GM11168 (cell line): Measurements from ENCODE around the gene SLC39A6.
"Not testable (repeated sequence)": the region's sequence is repeated elsewhere in the genome, so short reads cannot be mapped to it uniquely, and the experiment has no call there.

Experiments used
- in situ Hi-C: fragments of 300-500 bp; cut with MboI; formaldehyde crosslinking; loops from one replicate; pipeline ENCODE4 v1.12.0; 2022; ENCODE audit warnings: low sequenced_read_pairs; ENCODE audit not compliant: unreplicated experiment

The SLC39A6 gene, protein sequence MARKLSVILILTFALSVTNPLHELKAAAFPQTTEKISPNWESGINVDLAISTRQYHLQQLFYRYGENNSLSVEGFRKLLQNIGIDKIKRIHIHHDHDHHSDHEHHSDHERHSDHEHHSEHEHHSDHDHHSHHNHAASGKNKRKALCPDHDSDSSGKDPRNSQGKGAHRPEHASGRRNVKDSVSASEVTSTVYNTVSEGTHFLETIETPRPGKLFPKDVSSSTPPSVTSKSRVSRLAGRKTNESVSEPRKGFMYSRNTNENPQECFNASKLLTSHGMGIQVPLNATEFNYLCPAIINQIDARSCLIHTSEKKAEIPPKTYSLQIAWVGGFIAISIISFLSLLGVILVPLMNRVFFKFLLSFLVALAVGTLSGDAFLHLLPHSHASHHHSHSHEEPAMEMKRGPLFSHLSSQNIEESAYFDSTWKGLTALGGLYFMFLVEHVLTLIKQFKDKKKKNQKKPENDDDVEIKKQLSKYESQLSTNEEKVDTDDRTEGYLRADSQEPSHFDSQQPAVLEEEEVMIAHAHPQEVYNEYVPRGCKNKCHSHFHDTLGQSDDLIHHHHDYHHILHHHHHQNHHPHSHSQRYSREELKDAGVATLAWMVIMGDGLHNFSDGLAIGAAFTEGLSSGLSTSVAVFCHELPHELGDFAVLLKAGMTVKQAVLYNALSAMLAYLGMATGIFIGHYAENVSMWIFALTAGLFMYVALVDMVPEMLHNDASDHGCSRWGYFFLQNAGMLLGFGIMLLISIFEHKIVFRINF

DNA sequence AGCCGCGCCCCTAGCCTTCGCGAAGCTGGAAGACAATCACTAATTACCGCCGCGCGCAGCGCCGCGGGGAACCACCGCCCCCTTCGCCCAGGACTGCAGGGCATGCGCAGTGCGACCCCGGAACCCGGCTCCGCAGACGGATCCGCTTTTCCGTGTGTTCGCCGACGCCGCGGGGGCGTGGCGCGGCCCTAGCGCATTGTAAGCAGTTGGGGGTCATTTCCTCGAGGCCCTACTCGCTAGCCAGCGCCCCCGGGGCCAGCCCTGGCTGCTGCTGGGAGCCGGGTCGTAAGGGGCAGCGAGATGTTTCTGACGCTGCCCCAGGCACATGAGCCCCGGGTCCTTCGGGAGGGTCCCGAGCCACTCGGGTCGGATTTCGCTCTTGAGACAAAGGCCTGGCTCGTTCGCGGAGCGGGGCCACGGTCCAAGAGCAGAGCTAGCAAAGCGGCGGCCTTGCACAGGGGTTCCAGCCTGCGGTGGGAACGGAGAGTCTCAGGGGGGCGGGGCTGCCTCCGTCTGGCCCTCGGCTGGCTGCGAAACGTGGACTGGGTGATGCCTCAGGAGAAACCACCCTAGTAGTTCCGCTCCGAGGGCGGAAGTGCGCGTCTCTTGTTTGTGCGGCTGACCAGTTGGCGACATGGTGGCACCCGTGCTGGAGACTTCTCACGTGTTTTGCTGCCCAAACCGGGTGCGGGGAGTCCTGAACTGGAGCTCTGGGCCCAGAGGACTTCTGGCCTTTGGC is at the start of gene SLC39A6, which contains the start of gene ELP2:
TSS of gene SLC39A6 (minus strand) at position 41 of the 739 bp plus-strand sequence. CDS start 2,333 bp downstream, outside the sequence.
TSS of gene ELP2 (plus strand) at position 600 of the 739 bp plus-strand sequence. CDS start at position 635, 35 bp downstream.
- in situ Hi-C loops = no loop called here

DNA sequence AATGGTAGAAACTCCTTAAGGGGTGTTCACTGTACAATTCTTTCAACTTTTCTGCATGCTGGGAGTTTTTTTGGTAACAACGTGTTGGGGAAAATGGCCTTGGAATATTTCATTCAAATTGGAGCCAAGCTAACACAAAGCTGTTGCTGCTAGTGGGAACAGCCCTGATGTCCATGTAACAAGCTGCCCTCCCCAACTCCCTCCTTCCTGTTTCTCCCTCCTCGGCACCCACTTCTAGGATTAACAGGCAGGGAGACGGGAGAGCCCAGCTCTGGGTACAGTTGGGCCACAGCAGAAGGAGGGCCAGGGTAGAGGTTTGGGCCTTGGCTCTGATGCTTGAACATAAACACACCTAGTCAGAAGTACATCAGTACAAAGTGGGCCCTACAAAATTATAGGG is 48.8 kb upstream of the SLC39A6 start:
- in situ Hi-C loops = no loop called here

DNA sequence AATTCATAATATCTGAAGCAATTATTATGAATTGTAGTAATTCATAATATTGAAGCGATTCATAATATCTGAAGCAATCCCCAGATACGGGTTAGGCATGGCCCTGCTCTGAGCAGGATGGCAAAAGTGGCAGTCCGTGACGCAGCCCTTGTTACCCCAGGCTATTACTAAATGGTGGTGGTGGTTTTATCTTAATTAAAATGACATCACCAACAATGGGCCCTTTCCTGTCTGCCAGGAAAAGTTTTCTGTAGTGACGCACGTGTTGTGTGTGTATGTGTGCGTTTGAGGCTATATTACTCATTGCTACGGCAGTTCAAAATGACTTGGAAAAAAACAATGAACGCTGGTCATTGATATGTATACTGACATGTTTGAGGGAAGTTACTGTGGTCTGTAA is 47.6 kb upstream of the SLC39A6 start:
- in situ Hi-C loops = no loop called here

DNA sequence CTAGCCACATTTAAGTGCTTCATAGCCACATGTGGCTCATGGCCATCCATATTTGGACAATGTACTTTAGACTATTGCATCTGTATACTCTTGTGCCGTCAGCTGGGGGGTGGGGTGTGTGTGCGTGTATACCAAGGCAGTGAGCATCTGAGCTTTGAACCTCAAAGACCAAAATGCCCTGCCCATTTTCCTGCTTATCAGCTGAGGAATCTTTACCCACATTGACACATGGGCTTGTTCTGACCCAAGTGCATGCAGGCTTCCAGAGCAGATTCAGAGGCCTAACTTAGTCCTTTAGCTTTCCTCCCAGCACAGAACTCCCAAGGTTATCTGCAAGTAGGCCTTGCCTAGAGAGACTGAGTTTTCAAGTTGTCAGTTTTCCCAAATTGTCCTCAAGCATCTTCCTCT is 47.0 kb upstream of the SLC39A6 start:
- in situ Hi-C loops = no loop called here

DNA sequence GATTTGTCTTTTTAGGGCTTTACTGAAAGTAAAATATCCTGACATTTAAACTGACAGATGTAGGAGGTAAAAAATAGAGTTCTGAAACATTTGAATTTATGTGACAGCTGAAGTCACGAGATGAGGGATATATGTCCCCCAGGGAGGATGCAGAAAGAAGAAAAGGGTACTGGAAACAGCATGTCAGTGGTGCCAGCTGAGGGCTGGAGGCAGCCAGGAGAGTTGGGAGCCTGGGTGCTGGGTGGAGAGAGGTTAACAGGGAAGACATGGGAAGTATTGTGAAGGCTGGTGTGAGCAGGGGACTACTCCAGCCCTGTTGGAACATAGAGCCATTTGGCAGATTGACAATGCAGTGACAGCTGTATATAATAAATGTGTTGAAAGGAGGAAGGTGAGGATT is 46.3 kb upstream of the SLC39A6 start:
- in situ Hi-C loops = no loop called here

DNA sequence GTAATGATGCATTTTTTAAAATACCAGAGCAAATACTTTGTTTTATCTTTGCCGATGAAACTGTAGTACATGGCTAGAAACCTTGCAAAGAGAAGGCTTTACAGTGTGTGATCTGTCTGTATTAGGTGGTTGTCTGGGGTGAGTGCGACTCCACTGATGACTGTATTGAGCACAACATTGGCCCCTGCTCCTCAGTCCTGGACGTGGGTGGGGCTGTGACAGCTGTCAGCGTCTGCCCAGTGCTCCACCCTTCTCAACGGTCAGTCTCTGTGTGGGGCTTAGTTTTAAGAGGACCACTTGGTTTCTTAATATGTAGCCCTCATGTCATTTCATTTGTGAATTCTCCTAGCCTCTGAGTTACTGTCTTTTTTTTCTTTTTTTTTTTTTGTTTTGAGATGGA is 40.8 kb upstream of the SLC39A6 start:
- in situ Hi-C loops = no loop called here

DNA sequence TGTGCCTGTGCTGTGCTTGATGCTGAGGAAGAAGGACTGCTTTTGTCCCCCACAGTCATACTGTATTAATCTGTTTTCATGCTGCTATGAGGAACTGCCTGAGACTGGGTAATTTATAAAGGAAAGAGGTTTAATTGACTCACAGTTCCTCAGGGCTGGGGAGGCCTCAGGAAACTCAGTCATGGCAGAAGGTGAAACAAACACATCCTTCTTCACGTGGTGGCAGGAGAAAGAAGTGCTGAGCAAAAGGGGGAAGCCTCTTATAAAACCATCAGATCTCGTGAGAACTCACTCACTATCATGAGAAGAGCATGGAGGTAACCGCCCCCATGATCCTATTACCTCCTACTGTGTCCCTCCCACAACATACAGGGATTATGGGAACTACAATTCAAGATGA is 39.2 kb upstream of the SLC39A6 start:
- in situ Hi-C loops = not testable (repeated sequence)

DNA sequence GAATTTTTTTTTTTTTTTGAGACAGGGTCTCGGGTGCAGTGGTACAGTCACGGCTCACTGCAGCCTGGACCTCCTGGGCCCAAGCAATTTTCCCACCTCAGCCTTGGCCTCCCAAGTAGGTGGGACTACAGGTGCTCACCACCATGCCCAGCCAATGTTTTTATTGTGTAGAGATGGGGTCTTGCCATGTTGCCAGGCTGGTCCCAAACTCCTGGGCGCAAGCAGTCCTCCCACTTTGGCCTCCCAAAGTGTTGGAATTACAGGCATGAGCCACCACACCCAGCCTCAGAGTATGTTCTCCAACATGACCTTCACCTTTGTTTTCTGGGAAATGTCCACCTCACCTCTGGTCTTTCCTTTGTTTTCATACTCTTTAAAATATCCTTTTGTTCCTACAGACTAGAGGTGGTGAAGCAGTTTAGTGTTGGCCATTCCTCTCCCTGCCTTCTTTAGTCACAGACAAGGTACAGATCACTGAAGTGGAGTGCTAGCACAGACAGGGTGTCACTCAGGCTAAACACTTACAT is 38.6 kb upstream of the SLC39A6 start:
- in situ Hi-C loops = no loop called here

DNA sequence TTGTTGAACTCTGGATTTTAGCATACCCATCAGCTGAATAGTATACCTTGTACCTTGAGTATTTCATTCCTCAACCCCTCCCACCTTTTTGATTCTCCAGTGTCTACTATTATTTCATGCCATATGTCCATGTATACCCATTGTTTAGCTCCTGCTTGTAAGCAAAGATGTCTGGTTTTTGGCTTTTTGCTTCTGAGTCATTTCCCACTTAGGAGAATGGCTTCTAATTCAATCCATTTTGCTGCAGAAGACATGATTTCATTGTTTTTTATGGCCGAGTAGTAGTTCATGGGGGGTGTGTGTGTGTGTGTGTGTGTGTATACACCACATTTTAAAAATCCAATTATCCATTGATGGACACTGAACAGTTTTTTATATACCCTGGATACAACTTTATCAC is 33.8 kb upstream of the SLC39A6 start:
- in situ Hi-C loops = no loop called here

DNA sequence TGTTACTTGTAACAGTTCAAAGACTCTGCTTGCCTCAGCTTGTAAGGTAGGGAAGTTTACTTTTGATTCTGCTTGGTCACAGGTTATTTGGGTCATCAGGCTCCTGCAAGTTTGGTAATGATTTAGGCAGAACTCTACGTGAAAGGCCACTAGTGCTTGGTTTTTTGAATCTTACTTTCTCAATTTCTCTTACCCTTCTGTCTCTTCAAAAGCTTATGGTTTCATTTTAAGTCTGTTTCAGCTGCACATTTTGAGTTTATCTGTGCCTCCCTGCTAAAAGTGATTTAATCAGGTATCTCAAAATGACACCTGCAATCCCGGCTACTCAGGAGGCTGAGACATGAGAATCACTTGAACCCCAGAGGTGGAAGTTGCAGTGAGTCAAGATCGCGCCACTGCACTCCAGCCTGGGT is 31.8 kb upstream of the SLC39A6 start:
- in situ Hi-C loops = no loop called here

DNA sequence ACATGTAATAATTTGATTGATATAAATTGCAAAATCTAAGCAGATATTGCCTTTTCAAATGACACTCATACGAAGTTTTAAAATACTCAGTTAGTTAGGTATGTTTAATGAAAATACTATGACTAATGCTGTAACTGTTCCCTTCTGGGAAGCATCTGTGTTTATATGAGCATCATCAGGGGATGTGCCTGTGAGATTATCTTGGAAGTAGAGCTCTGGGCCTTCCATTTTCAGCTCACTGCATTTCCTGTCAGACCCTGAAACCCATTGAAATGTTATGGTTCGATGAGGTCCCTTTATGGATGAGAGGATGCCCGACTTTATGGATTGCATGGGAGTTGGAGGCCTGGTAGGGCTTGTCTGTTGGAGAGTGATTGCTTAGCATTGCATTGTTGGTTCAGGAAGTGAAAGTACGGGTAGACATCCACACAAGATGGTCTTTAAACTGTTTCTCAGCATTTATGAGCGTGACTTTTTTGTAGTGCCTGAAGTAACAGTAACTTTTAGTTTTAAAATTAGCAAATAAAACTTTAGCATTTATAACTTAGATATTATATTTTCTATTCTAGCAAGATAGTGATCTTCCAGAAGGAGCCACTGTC is 29.2 kb upstream of the SLC39A6 start:
- in situ Hi-C loops = no loop called here

DNA sequence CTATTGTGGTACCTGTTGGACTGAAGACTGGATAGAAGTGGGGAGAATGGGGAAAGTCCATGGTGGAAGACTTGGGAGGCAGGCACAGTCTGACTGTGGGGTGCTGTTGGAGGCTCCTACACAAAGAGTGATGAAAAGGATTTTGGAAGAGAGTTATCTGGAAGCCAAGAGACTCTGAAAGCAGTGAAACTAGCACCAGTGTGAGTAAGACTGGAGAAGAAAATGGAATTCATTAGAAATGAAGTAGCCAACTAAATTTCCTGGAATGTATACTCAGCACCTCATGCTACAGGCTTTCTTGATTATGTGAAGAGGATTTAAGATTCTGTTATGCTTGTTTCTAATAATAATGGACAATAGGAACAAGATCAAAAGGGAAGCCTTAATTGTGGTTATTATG is 28.3 kb upstream of the SLC39A6 start:
- in situ Hi-C loops = no loop called here

DNA sequence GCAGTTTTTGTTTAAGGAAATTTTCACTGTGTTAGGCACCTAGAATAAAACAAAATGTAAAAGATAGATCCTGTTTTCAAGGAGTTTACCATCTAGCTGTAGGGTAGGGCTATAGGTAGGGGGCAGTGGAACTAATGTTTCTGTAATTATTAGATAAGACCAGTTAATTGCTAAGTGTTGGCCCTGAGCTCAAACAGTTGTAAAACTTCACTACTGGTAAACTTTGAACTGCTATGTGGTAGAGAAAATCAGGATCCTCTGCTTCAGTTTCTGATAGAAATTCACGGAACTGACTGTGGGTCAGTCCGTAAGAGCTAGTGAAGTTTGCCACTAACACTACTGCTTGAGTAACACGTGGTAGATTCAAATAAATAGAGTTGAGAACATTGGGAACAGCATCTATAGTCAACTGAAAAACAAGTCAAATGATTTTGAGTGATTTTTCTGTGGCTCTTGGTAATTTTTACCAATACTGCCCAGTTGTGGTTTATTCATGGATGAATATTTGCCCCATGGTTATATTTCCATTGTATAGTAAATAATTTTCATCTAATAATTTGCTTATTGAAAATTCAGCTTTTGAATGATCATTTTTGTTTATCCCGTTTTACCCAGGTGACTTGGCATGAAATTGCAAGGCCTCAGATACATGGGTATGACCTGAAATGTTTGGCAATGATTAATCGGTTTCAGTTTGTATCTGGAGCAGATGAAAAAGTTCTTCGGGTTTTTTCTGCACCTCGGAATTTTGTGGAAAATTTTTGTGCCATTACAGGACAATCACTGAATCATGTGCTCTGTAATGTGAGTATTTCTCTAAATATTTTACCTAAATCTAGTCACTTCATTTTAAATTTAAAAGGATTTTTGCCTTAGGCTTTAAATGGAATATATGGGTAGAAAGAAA is 27.0 kb upstream of the SLC39A6 start:
- in situ Hi-C loops = no loop called here

DNA sequence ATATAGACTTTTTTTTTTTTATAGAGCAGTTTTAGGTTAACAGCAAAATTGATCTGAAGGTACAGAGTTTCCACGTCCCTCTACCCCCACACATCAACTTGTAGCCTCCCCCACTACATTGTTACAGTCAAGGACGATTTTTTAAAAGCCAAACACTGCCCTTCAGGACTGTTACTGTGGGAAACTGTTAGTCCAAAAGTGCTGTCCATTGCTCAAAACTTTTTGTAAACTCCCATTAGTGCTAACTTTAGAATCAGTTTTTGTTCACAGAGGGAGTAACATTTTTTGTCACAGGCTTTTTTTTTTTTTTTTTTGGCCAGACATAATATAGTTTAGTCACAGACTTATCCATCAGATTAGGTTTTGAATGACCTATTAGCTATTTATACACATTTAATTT is 24.6 kb upstream of the SLC39A6 start:
- in situ Hi-C loops = no loop called here

DNA sequence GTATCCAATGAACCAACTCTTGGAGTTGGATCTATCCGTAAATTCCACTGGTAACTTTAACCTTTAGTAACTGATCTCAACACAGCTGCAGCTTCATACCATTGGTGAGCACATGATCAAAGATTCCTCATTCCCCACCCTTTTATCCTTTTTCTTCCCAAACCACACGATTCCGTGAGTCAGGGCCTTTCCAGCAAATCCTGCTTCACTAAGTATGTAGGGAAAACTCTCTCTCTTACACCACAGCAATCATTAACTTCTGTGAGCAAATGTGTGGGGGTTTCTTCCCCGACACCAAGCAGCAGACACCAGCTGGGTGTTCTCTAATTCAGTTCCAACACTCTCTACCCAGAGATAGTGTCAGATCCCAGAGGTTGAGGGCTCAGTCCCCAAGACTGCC is 24.1 kb upstream of the SLC39A6 start:
- in situ Hi-C loops = no loop called here

DNA sequence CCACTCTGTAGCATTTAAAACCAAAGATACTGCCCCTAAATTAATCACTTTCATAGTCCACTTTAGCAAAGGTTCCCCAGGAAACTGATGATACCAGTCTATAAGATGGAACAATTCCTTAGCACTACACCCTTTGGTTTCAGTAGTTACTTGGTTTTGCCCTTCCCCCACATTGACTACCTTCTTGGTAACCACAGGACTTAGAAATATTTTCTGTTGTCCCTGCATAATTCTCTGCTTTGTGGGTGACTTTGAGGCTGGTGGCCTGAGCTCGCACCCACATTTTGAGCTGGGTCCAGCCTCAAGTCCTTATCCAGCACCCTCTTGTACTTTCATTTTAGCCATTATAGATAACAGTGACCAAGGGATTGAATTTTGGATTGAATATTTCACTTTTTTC is 23.6 kb upstream of the SLC39A6 start:
- in situ Hi-C loops = no loop called here

DNA sequence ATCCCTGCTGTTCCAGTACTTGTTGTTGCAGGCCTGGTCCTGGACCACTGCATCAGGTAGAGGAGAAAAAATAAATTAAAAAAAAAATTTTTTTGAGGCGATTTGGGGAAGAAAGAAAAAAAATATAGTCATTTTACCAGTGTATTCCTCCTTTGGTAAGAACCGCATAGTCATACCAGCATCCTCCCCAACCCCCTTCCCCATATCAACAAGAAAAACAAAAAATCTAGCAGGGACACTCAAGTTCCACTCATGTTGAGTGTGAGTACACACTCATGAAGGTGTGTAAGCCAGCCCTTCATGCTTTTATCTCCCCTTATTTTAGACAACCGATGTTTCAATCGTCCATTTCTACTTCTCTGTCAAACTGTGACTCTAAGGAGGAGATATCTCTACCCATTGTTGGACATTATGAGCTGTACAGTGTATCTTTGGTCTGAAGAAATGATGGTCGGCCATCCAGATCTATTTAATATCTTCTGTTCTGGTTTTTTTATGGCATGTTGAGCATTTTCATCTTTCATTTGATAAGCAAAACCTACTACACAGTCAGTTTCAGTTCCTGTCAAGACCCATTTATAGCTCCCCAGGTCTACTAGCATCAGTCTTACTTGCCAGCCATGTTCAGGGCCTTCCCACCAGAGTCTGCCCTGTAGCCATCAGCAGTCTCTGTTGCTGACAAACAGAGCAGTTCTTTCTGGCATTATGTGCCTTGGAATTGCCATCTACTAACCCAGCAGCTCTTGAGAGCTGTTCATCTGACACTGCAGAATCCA is 20.6 kb upstream of the SLC39A6 start:
- in situ Hi-C loops = no loop called here

DNA sequence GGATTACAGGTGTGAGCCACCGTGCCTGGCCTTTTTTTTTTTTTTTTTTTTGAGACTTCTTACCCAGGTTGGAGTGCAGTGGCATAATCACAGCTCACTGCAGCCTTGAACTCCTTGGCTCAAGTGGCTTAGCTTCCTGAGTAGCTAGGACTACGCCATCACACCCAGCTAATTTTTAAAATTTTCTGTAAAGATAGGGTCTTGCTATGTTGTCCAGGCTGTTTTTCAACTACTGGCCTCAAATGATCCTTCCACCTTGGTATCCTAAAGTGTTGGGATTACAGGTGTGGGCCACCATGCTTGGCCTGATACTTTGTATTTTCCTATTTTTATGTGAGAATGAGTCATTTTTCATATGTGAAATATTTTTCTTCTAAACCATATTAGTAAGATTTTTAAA is 14.3 kb upstream of the SLC39A6 start:
- in situ Hi-C loops = no loop called here
